ENCODE data around the gene ITGA1.
"Not testable (repeated sequence)": the region's sequence is repeated elsewhere in the genome, so short reads cannot be mapped to it uniquely, and the experiment has no call there.

ITGA1 gene

DNA sequence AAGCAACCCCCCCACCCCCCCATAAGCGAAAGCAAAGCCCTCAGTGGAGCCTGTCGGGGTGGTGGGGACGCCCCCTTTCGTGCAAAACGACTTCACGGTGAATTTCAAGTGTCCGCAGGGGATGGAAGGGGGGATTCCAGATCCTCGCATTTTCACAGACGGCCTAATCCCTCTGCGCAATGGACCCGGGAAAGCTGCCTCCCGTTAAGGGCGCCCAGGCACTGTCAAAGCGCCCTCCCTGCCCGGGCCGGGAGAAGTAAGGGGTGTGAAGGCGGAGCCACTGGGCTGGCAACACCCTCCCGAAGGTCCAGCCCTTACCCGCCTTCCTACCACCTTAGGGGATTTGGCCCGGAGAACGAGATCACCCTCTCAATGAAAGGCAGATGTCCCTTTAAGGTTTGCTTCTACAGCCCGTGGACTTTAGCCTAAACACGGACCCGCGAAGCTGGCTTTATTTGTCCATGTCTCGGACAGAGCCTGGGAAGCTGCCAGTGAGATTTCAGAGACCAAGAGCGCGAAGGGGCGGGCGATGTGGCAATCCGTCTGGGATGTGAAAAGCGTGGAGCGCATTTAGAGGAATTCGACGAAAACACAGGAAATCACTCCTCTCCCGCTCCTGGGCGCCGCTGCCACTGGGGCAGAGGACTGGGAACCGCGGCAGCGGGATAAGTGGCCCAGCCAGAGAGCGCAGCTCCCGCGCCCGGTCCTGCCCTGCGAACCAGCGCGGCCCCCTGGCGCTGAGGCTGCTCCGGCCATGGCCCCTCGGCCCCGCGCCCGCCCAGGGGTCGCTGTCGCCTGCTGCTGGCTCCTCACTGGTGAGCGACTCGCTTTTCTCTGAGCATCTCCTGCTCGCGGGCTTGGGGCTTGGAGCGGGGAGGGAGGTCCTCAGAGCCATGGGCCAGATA lies at the start of gene ITGA1, which contains the start of gene PELO:
Gene ITGA1 (plus strand): TSS at position 317 of the 905 bp plus-strand sequence. CDS start 438 bp downstream, at position 755.
Gene PELO (plus strand): TSS at position 317 of the 905 bp plus-strand sequence. CDS start 12,479 bp downstream, outside the sequence.
- peak in 3 of 4 experiments; percentile 0 to 29 (median 22) for DNase-seq

DNA sequence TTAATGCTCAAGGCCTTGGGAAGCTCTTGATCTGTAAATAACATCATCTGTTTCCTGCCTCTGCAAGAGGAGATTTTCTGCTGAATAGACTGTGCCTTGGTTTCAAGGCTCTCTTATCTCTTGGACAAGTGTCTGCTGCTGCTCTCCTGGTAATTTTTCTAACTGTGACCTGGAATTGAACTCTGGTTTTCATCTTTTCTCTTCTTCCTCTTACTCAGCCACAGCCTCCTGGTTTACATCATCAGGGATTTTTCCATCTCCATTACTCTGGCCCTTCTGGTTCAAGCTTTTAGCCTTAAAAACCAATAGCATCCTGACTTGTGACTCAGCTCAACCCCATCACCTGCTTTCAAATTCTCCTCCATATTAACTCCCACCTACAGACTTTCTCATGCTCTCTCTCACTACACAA lies 49.6 kb upstream of the ITGA1 start:
- no peak for DNase-seq

DNA sequence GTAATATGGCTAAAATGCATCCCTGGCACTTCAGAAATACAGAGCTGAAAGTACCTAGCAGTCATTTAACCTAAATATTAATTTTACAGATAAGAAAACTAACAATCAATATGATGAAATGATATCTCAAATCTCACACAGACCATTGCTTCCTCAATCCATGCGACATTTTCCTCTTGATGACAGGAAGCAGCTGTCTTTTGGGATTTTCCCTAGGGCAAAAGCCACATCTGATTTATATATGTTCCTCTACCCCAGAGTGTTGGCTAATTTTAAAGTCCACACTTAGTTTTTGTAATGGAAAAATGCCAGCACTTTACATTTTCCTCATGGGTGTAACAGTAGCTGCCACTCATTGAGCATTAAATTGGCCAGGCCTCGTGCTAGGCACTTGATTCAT lies 47.7 kb upstream of the ITGA1 start:
- DNase-seq, result no peak

DNA sequence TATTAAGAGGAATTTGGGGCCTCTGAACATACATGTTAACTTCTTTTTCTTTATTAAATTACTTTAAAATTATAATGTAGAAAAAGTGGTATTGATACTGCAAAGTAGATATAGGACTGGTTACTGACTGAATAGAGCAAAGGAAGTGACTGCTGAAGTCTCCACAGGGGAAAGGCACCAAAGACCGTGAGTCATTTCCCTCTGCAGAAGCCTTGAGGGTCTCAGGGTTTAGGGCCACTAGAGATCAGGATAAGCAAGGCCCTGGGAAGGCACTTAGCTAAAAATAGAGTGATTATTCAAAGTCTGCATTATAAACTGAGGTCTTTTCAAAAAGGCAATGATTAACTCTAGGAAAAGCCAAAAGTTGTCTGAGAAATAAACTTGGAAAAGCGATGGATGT lies 44.7 kb upstream of the ITGA1 start:
- no peak for DNase-seq

DNA sequence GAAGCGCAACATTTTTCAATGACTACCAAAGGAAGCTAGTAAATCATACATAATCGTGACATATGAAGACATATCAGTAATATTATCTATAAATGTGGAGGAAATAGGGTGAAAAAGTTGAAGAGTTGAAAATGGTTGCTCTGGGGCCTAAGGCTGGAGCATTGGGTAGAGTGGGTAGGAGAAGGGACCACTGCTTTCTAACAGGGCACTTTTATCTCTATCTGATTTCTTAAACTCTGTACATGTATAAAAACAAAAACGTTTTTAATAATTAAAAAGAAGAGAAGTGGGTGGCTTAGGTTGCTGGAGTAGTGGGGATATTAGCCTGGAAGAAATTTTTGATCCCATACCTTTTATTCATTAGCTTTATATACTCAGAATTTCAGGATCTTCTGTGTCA lies 44.2 kb upstream of the ITGA1 start:
- no peak for DNase-seq

DNA sequence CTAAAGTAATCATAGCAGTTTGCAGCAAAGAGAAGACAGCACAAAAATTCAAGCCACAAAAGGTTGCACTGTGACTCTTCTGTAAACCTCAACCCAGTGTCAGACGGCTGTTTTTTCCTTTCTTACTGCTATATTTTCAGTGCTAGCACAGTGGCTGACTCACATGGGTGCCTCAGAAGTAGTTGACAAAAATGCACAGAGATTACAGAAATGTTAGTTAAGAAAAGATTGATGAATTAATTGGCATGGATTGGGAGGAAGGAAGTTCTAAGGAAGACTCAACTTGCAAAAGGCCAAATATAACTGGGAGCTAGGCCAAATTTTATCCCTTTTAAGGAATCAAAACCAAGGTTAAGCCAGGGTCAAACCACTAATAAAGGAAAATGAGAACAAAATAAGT lies 43.7 kb upstream of the ITGA1 start:
- no peak for DNase-seq

DNA sequence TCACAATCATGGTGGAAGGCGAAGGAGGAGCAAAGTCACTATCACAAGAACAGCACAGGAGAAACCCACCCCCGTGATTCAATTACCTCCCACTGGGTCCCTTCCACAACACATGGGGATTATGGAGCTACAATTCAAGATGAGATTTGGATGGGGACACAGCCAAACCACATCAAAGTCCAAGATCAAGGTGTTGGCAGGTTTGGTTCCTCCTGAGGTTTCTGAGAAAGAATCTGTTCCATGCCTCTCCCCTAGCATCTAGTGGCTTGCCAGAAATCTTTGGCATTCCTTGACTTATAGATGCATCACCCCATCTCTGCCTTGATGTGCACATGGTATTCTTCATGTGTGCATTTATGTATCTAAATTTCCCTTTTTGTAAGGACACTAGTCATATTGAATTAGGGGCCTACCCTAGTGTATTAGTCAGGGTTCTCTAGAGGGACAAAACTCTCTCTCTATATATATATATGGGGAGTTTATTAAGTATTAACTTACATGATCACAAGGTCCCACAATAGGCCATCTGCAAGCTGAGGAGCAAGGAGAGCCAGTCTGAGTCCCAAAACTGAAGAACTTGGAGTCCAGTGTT lies 42.8 kb upstream of the ITGA1 start:
- not testable (repeated sequence) for DNase-seq

DNA sequence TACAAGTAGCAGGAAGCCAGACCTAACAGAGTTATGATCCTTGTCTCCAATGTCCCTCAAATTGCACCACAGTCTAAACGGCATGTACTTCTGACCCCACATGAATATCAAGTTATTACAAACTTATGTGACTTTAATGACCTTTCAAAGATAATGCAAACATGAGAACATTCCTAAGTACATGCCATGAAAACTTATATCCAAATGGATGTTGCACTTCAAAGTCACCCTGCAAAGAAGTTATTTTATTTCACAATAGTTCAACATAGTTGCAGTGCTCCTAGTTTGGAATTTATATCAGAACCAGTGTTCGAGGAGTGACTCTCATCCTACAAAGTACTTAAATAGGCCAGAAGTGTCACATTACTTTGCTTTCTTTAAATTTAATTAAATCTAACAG lies 41.2 kb upstream of the ITGA1 start:
- no peak for DNase-seq

DNA sequence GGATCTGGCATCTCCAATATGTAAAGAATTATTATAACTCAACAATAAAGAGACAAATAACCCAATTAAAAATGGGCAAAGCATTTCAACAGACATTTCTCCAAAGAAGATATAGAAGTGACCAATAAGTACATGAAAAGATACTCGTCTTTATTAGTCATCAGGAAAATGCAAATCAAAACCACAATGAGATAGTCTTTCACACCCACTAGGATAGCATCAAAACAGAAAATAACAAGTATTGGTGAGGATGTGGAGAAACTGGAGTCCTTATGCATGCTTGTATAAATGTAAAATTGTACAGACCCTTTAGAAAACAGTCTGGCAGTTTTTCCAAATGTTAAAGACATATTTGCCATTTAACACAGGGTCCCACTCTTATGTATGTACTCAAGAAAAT lies 39.1 kb upstream of the ITGA1 start:
- no peak for DNase-seq

DNA sequence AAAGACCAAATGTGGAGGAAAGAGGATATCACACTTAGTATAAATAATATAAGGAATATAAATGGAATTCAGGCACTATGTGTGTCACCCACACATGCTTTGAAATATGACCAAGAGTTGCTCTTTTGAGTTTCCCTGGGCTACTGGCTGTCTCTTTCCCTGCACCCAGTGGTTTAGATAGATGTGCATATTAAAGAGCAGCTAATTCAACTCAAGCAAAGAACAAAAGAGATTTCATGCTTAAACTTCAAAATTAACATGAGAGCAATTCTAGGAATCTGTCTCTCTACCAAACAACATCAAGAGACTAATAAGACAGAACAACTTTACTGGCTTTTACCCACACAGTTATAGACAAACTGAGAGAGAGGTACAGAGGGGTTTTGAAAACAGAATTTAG lies 38.0 kb upstream of the ITGA1 start:
- DNase-seq, result no peak

DNA sequence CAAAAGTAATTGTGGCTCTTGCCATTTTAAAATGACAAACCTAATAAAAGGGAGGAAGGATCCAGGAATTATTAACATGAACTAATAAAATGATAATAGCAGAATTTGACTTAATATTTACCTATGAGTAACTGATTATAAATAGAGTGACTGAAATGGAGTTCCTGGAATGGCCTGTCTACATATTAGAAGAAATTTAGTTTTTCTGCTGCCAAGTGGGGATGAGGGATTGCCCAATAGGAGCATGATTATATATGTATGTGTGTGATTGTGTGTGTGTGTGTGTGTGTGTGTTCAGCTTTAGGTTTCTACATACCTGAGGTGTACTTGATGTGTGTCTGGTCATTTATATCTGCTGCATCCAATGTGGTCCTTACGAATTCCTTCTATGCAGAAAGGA lies 36.6 kb upstream of the ITGA1 start:
- no peak for DNase-seq

DNA sequence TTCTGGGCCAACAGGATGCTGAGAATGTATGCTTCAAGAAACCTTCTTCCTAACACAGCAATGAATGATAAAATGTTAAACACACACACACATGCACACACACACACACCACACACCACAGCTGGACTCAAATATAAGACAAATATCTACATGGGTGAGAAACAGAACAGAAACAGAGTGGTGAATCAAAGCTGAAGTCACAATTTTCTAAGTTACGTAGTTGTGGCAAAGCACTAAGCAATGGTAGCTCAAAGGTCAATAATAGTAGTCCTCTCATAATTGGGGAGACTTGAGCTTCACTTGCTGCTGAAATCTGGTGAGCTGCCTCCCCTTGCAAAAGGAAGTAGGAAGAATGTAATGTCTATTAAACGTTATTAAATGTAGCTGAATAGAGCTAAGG lies 33.7 kb upstream of the ITGA1 start:
- DNase-seq, result no peak

DNA sequence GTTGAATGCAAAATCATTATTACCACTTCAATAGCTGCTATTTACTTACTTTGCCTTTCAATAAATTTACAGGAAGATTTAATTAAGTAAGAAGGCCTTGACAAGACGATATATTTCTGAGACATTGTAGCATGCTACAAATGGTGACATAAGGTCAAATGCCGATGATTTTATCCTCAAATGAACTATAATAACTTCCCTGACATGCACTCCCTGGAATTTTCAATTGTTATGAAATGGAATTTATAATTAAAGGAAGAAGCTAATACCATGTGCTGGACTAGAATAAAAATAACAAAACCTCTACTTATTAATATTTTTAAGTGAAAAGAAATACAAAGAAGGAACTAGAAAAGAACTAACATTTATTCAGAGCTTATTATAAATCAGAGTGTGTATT lies 30.2 kb upstream of the ITGA1 start:
- DNase-seq, result no peak

DNA sequence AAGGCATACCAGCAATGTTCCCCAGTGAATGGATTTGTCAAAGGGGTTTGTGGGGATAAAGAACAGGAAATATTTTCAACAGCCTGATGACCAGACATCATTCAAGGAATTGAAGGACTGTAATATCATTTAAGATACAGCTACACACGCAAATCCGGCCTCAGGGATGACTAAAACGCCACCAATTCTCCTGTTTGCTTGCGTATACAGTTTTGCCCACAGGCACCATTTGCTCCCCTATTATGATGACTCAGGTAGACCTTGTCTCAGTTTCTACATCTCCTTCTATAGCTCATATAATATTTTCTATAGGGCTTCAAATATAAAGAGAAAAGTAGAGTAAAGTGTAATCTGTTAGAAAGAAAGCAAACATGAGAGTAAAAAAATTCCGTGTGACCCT lies 29.7 kb upstream of the ITGA1 start:
- DNase-seq, result no peak

DNA sequence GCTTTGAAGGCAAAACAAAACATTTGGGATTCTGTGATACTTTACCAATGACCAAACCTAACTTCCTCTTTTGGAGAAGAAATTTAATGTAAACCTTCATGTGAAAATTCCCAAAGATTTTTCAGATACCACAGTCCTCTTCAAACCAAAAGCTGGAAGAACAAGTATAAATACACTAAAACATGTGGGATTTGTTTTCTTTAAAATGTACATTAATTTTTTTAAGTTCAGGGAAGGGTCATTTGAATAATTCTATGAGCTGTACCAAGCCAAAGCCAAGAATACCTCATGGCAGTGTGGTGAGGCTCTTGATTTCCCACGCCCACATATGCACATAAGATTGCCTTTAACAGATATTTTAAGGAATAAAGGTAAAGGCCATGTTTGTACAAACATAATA lies 28.4 kb upstream of the ITGA1 start:
- no peak for DNase-seq

DNA sequence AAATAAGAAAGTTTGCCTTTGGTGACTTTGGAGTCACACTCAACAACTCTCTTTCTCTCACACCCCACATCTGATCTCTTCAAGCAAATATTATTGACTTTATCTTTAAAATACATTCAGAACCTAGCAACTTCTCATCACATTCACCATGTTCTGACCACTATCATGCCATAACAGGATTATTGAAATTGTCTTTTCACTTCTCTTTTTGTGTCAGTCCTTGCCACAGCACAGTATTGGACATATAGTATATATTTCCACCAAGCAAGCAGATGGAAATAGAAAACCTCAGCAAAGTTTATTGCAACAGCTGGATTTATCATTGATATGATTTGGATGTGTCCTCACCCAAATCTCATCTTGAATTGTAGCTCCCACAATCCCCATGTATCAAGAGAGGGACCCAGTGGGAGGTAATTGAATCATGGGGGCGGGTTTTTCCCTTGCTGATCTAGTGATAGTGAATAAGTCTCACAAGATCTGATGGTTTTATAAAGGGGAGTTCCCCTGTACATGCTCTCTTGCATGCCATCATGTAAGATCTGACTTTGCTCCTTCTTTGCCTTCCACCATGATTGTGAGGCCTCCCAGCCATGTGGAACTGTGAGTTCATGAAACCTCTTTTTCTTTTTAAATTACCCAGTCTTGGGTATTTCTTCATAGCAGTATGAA lies 26.9 kb upstream of the ITGA1 start:
- DNase-seq, result no peak

DNA sequence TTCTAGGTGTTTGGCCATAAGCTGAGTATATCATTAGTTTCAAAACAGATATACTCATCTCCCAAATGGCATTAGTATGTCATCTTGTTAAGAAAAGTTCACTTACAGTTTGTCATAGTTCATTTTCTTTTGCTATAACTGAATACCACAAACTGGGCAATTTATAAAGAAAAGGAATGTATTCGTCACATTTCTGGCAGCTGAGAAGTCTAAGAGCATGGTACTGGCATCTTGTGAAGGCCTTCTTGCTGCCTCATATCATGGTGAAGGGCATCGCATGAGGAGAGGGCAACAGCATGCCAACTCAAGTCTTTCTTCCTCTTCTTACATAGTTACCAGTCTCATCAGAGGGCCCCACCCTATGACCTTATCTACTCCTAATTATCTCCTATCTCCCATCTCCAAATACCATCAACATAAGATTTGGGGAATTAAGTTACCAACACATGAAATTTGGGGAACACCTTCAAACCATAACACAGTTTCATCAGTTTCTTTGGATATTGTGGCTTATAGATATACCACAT lies 20.4 kb upstream of the ITGA1 start:
- DNase-seq, result no peak

DNA sequence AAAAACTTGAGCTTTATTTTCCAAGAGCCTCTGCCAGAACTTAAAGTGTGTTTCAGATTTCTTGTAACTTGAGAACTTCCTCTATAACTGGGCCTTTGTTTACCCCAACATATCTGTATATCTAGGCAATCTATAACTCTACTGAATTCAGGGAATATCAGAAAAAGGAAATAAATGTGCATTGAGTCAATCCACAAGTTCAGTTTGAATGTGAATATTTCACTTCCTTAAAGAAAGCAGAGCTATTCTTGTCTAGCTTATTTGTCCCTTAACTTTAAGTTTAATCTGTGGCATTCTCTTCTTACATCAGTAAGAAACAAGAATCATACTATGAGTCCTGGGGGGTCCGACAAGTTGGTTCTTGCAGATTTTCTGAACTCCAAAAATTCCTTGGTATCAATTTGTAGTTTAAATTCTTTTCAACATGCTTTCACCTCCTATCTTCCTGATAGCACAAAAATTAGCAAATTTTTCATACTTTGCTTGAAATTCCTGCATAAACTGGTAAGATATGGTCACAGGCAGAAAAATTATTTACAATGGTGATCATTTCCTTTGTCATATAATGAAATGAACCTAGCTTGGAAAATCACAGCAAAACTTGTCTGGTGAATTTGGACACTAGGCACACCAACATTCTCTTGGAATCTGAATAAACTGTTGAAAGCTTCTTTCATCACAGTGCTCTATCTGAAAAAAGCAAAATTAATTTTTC lies 19.8 kb upstream of the ITGA1 start:
- DNase-seq, result no peak

DNA sequence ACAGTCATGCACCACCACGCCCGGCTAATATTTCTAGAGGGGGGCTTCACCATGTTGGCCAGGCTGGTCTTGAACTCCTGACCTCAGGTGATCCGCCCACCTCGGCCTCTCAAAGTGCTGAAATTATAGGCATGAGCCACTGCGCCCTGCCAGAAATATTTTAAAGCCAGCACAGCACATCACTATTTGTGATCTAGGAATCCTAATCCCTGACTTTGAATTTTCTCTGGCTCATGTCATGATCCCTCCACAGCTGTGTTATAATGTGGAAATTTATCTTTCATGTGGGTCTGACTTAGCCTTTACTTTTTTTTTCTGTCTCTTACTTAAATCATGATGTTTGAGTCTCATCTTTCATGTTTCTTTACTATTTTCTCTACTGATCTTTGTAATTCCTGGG lies 18.7 kb upstream of the ITGA1 start:
- no peak for DNase-seq

DNA sequence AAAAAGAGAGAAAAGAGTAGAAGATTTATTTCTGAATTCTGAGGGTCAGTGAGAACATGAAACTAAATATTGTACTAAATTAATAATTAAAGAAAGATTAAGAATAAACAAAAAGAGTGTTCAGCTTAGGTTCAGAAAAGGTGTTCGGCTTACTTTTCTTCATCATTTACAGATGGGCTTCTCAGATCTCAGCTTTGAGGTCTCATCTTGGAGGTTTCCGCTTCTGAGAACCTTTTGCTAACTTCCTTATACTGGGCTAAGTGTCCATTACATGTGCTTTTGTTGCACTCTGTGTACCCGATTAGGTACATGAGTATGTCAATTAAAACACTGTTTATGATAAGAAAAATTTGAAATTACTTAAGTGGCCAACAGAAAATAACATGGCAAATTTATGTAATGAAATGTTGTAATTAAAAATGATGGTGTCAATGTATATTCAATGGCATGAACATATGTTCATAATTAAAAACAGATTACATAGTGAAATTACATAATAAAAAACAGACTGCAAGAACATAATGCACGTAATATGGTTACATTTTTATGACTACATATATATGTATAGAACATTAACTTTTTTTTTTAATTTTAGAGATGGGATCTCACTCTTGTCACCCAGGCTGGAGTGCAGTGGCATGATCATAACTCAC lies 17.3 kb upstream of the ITGA1 start:
- no peak for DNase-seq

DNA sequence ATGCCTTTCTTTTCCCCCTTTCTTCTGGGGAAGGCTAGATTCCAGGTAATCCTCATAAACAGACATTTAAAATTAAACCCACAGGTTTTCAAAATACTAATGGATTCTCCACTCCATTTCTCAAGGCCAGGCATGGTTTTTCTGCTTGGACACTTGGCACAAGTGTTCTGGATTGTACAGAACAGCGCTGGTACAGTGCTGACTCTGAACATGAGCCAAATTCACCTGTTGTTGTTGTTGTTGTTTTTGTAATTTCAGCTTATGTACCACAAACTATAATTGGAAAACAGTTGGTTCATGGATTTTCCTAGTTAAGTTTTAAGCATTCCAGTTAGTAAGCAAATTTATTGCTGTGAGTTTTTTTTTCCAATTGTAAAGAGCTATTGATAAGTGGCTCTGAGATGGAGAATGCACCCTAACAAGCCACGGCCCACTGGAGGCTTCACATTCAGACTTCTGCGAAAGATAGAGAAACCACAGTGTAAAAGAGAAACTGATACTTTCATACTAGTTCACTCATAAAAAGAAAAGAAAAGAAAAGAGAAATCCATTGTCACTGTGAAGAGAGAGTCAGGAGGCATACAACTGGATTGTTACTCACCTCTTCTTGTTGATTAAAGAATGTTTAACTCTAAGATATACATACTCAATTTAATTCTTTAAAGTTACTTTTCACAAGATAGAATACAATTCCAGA lies 16.2 kb upstream of the ITGA1 start:
- DNase-seq, result no peak

DNA sequence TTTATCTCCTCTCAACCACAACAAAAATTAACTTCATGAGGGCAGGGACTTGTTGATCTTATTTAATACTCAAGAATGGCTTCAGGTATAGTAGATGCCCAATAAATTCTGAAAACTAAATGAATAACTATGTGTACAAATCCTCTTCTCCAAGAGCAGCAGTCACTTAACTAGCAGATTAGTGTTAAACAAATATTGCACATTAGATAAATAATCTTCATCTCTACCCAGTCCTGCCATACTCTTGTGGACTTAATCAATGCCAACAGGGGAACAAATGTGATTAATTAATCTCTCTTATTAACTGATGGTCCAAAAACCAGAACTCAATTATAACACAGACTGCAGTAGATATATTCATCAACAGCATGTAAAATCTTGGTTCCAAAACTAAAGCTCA lies 15.0 kb upstream of the ITGA1 start:
- no peak for DNase-seq
